Stimulated activated CD8-positive, alpha-beta memory T cell treated with anti-CD3 and anti-CD28 coated beads, Interleukin-7, amount 100 ng/mL, for 24 hours (primary cell): ENCODE measurements around the gene BANF2.

Experiments used
- DNase-seq: peaks from one replicate; pipeline ENCODE4 v3.0.0-alpha.2; 2020; ENCODE audit warnings: low read depth

BANF2 gene

DNA sequence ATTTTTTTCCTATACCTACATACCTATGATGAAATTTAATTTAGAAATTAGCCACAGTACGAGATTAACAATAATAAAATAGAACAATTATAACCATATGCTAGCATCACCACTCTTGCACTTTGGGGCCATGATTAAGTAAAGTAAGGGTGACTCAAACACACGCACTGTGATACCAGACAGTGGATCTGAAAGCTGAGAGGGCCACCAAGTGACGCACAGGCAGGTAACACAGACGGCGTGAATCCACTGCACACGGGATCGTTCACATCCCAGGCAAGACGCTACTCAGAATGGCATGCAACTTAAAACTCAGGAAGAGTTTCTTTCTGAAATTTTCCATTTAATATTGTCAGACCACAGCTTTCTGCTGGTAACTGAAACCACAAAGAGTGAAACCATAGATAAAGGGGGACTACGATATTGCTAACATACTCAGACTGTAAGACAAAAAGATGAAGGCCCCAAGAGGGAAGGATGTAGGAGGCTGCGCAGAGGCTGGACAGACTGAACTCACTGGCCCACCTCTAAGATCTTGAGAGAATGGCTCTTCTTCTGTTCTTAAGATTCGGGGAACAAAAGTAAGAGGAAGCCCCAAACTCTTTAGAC is 35.6 kb upstream of the BANF2 start:
- DNase-seq, result no peak

GRCh38 chr20:17665756-17666155 is 34.0 kb upstream of the BANF2 start:
- no peak for DNase-seq

- no peak for DNase-seq
Observed at GRCh38 chr20:17666481-17666880, 33.3 kb upstream of the BANF2 start.

DNA sequence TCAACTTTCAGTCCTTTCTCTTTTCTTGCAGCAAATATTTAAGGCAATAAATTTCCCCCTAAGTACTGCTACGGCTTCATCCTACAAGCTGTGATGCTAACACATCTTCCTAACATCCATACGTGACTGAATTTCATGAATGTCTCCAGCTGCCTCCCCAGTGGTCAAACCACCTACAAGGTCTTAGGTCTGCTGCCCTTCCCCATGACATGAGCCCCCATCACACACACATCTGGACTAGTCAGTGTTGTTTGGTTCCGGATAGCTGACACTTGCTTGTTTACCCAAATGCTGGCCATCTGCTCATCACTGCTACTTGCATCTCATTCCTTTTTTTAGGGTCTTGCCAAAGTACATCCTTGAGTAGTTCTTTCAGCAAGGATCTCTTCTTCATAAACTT is 32.3 kb upstream of the BANF2 start:
- DNase-seq, result no peak

DNA sequence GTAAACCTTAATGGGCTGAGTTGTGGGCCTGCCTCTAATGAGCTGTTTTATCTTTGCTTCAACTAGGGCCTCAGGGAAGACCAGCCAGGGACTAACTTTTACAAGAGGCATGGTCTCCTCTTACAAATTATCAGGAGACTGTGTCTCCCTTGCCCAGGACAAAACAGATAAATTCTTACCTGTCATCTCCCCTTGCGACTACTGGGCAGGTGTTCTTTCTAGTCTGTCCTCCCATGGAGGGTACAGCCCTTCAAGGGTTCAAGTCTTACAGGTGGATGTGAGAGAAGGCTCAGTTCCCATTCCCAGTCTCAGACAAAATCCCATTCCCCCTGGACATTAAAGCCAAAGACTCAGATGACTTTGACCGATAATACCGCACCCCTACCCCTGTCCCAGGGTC is 31.3 kb upstream of the BANF2 start:
- no peak for DNase-seq

GRCh38 chr20:17669306-17669931 is 30.3 kb upstream of the BANF2 start:
- no peak for DNase-seq

- no peak for DNase-seq
Observed at GRCh38 chr20:17671011-17671410, 28.8 kb upstream of the BANF2 start.

DNA sequence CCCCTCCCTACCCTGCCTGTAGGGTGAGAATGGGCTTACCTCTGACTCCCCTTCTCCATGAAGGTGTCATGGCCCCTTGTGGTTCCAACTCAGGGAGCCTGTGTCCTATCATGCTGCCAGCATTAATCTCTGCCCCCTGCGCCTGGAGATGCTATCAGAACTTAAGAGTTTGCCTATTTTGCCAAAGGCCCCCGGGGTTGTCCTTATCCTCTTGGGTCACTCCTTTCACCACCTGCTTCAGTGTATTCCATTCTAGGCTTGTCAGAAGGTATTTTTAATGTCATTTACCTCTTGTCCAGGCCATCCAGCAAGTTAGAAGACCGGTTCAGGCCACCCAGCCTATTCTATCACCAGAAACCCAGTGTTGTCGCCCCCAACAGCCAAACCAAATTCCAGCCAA is 28.2 kb upstream of the BANF2 start:
- no peak for DNase-seq

GRCh38 chr20:17673084-17673483 is 26.7 kb upstream of the BANF2 start:
- no peak for DNase-seq

DNA sequence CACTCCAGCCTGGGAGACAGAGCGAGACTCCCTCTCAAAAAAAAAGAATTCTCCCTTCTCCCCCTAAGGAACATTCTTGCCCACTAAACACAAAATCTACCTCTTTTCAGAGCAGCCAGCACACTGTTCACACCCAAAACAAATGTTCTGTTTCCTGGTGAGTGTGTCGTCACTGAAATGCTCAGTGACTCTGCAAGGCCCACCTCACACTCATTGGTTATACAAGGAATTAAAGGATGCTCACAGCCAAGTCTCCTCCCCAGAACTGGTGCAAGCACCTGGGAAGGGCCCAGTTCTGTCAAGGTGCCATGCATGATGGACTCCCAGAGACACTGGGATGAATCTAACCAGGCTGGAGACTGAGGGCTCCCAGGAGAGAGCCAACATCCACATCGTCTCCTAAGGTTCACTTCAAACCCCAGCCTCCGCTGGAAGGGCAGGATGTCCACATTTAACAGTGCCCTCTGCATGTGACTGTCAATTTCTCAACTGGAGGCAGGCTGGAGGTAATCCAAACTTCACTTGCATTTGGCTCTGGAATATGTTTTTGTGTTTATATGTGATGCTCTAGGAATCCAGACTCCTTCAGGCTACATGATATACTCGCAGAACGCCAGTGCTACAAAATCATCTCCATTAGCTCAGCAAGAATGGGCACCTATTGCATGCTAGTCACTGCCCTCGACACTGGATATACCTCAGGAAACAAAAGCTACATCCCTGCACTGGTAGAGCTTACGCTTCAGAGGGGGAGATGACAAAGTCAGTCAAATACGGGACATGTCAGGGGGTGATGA is 24.8 kb upstream of the BANF2 start:
- no peak for DNase-seq

GRCh38 chr20:17675519-17676377 is 24.0 kb upstream of the BANF2 start:
- no peak for DNase-seq

DNA sequence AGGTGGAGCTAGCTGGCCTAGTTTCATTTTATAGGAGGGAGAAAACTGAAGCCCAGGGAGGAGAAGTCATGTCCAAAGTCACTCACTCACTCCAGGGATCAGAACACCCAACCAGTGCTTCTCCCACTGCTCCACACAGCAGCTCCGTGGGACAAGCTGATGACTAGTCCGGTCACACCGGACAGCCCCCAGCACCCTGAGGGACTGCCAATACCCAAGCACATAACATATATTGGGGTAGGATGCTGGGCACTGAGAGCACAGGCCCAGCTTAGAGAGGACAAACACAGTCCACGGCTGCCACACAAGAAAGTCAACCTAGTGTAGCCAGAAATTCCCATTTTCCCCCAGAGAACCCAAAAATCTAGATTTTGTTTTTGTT is 23.4 kb upstream of the BANF2 start:
- no peak for DNase-seq

GRCh38 chr20:17676942-17677341 is 22.8 kb upstream of the BANF2 start:
- DNase-seq, result no peak

GRCh38 chr20:17678295-17678694 is 21.5 kb upstream of the BANF2 start:
- DNase-seq, result no peak

- DNase-seq, result no peak
Observed at GRCh38 chr20:17678886-17679285, 20.9 kb upstream of the BANF2 start.

DNA sequence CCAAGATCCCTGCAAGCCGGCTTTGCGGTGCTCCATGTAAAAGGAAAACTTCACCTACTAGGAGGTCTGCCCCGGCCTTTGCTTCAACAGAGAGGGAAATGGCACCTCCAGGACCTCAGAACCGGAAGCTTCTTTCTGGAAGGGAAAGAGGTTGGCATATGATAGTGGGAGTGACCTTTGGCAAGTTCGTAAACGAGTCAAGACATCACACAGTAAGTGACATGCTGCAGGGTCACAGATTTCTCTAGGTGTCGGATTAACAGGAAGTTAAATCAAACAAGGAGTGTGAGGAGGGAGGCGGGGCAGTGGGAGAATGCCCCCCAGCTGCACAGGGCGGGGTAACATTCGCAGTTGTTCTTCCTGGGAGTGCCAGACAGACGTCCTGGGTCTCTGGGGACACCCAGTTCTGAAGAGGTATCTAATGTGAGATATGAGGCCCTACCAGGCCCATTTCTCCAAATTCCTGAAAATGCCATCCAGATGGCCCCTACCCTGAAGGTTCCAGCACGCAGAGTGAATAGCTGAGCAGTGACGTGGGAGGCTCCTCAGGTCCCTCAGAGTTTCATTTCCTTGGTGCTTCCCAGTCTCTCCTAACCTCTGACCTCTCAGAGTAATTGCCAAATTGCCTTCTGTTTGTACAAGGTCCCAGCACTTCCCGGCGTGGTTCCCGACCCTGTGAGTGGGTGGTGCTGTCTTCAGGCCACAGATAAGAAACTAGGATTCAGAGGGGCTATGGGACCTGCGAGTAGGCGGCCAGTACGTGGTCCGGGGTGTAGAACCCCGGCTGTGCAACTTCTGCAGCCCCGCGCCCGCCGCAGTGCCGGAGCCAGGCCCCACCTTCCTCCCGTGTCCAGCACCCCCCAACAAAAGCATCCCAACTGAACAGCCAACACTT is 19.6 kb upstream of the BANF2 start:
- no peak for DNase-seq

- DNase-seq, result peak; percentile 61
Observed at GRCh38 chr20:17680836-17681725, 18.7 kb upstream of the BANF2 start.

GRCh38 chr20:17681726-17682102 is 18.1 kb upstream of the BANF2 start:
- no peak for DNase-seq

DNA sequence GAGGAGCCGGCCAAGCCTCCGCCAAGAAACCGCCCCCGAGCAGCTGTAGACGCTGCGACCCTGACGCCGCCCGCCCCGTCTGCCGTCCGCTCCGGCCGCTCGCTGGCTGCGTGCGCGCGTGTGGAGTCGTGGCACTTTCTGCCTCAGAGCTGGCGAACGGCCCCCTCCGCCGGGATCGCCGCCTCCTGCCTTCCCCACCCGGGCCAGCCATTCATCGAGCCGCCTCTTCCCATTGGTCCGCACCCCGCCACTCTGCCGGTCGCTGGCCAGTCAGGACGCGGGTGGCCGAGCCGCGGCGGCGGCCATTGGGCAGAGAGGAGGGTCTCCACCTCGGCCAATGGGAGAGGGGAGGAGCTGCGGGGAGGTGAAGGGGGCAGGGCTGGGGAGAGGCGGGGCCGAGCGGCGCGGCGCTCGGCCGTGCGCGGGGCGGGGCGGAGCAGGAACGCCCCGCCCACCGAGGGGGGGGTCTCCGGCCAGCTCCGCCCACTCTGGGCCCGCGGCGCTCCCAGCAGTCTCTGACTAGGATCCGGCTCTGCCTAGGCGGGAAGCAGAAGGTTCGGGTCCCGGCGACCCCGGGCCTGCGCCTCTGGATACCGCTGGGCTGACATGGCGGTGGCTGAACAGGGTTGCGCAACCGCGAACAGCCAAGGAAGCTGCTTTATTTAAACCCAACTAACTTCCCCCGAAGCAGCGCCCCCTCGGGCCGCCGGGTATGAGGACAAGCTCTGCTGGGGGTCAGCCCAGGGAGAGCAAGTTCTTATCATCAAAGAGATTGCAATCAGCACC is 17.5 kb upstream of the BANF2 start, which contains the start of gene RRBP1:
TSS of gene RRBP1 (minus strand) at position 140 of the 786 bp plus-strand sequence. CDS start 21,735 bp downstream, outside the sequence.
- peak; percentile 83 for DNase-seq

DNA sequence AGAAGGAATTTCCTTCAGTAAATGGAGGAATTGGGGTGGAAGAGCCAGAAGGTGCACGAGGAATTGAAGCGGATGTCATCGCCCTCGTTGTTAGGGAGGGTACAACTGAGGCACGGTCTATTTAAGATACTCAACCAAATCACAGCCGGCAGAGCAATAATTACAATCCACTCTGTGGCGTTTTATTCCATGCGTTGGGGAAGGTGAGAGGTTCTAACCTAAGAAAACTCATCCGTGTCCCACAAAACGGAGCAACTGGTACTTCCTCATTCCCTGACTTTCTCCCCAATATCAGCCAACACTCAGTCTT is 16.9 kb upstream of the BANF2 start:
- DNase-seq, result no peak
